ENCODE data around the gene ADGRL2. TPM values are rescaled to one million over a fixed set of nuclear protein-coding genes. Genes with fewer than 3 reads are reported as not detected.

The ADGRL2 gene
- total and polyA plus RNA-seq, 9 donors, result 55.0 to 83.5 (median 66.1) TPM

- no peaks in the 10 kb centered on the region for H3K27me3 ChIP-seq
- H3K27ac ChIP-seq, result no peak overlapping the region
- H3K4me3 ChIP-seq, result no peak overlapping the region
- H3K4me1 ChIP-seq (ENCODE audit: insufficient read depth), result no peaks in the 10 kb centered on the region
- TF ChIP-seq, protein P1, sequence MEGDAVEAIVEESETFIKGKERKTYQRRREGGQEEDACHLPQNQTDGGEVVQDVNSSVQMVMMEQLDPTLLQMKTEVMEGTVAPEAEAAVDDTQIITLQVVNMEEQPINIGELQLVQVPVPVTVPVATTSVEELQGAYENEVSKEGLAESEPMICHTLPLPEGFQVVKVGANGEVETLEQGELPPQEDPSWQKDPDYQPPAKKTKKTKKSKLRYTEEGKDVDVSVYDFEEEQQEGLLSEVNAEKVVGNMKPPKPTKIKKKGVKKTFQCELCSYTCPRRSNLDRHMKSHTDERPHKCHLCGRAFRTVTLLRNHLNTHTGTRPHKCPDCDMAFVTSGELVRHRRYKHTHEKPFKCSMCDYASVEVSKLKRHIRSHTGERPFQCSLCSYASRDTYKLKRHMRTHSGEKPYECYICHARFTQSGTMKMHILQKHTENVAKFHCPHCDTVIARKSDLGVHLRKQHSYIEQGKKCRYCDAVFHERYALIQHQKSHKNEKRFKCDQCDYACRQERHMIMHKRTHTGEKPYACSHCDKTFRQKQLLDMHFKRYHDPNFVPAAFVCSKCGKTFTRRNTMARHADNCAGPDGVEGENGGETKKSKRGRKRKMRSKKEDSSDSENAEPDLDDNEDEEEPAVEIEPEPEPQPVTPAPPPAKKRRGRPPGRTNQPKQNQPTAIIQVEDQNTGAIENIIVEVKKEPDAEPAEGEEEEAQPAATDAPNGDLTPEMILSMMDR (IDR thresholded peaks at IDR 0.05), result no peak
- TF ChIP-seq POLR2A (IDR thresholded peaks at IDR 0.05) (no peak), EP300 (IDR thresholded peaks at IDR 0.05) (no peak)
- DNase-seq, result no peak
- H3K36me3 ChIP-seq, result no peaks in the 10 kb centered on the region
- no peaks in the 10 kb centered on the region for H3K9me3 ChIP-seq
- intact Hi-C loops (cut with DNase I), result no loop called here
- WGBS, 3 donors, result 53 to 77% (median 62%) methylated on average over 3 of the region's 3 CpGs
These were observed 174.3 kb downstream of the ADGRL2 start for GRCh38 chr1:81974883-81975555.

DNA sequence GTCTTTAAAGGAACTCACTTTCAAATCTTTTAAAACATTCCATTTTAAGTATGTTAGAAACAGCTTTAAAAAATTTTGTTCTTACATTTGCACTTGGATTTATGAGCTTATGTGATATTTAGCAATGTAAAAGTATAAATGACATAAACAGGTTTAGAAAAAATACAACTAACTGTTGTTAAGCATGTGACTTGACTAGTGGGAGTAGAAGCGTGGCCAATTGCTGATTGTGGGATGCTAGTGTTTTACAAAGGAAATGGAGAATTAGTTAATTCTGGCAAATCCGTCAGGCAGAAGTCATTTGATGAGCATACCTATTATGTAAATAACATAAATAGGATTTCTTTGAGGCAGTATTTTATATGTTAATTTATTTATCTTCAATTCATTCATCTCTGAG is 175.8 kb downstream of the ADGRL2 start:
- Histone ChIP-seq H3K27ac (no peak overlapping the region), H3K9me3 (no peaks in the 10 kb centered on the region), H3K27me3 (no peaks in the 10 kb centered on the region), H3K36me3 (no peaks in the 10 kb centered on the region), H3K4me3 (no peak overlapping the region), H3K4me1 (ENCODE audit: insufficient read depth) (no peaks in the 10 kb centered on the region)
- 89 to 94% (median 91%) methylated on average over 2 of the region's 2 CpGs for WGBS, 3 donors
- DNase-seq, result no peak
- TF ChIP-seq, protein P1 (IDR thresholded peaks at IDR 0.05), result no peak
- TF ChIP-seq EP300 (IDR thresholded peaks at IDR 0.05), result no peak
- no peak for TF ChIP-seq POLR2A (IDR thresholded peaks at IDR 0.05)
- intact Hi-C loops (cut with DNase I), result no loop called here

DNA sequence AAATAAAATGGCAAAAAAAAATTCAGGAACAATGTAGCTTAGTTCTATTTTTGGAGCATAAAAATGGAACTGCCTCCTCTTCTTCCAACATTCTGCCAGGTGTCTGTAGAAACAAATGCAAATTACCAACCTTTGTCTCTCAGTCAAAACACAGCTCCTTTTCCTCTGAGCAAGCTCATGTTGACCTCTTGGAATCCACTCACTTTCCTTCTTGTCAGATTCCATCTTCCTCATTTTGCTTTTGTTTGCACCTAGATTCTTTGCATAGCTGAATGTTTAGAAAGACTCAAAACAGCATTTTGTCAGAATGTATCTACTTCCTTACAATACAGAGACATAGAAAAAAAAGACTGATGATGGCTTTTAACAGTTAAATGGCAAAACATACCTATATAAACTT is 178.2 kb downstream of the ADGRL2 start:
- no peaks in the 10 kb centered on the region for H3K27me3 ChIP-seq
- TF ChIP-seq, protein P1 (IDR thresholded peaks at IDR 0.05), result no peak
- TF ChIP-seq EP300 (IDR thresholded peaks at IDR 0.05), result no peak
- TF ChIP-seq POLR2A (IDR thresholded peaks at IDR 0.05), result no peak
- intact Hi-C loops (cut with DNase I), result no loop called here

GRCh38 chr1:81982523-81982922 is 181.8 kb downstream of the ADGRL2 start:
- WGBS, 3 donors, result 96 to 97% (median 96%) methylated on average over 2 of the region's 2 CpGs
- no peaks in the 10 kb centered on the region for H3K9me3 ChIP-seq
- no peak for DNase-seq
- no peaks in the 10 kb centered on the region for H3K4me1 ChIP-seq (ENCODE audit: insufficient read depth)
- H3K36me3 ChIP-seq, result no peaks in the 10 kb centered on the region
- intact Hi-C loops (cut with DNase I), result no loop called here
- H3K27me3 ChIP-seq, result no peaks in the 10 kb centered on the region
- no peak overlapping the region for H3K27ac ChIP-seq
- TF ChIP-seq EP300 (IDR thresholded peaks at IDR 0.05), result no peak
- TF ChIP-seq, protein P1 (IDR thresholded peaks at IDR 0.05), result no peak
- no peak for TF ChIP-seq POLR2A (IDR thresholded peaks at IDR 0.05)
- no peak overlapping the region for H3K4me3 ChIP-seq

More for the DNA sequence above, 178.2 kb downstream of the ADGRL2 start:
- H3K27ac ChIP-seq, result no peak overlapping the region
- H3K4me1 ChIP-seq (ENCODE audit: insufficient read depth), result no peaks in the 10 kb centered on the region
- no peak for DNase-seq
- no peaks in the 10 kb centered on the region for H3K9me3 ChIP-seq
- no peak overlapping the region for H3K4me3 ChIP-seq
- no peaks in the 10 kb centered on the region for H3K36me3 ChIP-seq

Data from ovary (tissue), 9 donors.